Fibroblast of peridontal ligament (primary cell): ENCODE measurements around the gene OR8A1.

Source experiments
- DNase-seq: peaks from one replicate; pipeline ENCODE4 v3.0.0-alpha.2; 2010; ENCODE audit errors: extremely low read depth

Gene OR8A1

DNA sequence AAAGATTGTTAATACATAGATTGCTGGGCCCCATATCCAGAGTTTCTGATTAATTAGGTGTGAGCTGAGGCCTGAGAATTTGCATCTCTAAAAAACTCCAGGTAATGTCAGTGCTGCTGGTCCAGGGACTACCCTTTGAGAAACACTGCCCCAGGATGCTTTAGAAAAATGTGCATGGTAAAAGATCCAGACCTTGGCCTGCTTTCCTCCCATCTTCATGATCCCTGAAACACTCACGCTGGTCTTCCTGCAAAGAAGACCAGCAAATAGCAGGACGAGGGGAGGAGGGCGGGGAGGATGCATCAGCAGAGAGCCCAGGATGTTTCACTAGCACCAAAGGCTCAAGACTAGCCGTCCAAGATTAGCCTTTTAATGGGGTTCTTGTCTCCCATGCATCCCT is at the start of gene OR8A1:
Gene OR8A1 (plus strand): TSS at position 301 of the 400 bp plus-strand sequence. CDS start 123 bp downstream, outside the sequence.
- DNase-seq: no peak

DNA sequence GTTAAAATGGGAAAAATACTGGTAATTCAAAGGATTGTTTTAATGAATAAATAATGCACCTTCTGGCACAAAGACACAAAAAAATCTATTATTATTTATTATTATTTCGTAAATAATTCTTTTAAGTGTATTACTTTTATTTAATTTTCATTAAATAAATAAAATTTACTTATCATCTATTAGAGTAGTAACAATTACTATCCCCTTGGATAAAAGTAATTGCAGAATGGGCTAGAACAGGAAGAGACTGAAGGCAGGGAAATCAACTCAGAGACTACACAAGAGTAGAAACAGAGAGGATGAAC is 49.3 kb upstream of the OR8A1 start:
- DNase-seq: no peak

DNA sequence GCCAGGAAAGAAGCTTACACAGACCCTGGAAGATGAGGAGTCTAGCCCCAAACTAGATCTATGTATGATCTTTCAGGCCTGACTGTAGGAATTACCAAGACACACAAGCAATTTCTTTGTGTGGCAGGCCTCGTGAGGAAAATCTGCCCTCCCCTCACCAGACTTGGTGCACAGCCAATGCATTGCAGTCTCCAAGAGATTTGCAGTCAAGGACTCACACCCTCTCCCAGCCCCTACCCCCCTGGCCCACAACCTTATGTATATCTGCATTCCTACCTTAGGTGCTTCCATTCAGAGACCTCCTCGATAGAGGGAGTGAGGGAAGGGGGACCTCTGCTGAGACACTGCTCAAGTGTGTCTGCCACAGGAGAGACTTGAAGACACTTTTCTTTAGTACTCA is 36.2 kb upstream of the OR8A1 start:
- no peak for DNase-seq

DNA sequence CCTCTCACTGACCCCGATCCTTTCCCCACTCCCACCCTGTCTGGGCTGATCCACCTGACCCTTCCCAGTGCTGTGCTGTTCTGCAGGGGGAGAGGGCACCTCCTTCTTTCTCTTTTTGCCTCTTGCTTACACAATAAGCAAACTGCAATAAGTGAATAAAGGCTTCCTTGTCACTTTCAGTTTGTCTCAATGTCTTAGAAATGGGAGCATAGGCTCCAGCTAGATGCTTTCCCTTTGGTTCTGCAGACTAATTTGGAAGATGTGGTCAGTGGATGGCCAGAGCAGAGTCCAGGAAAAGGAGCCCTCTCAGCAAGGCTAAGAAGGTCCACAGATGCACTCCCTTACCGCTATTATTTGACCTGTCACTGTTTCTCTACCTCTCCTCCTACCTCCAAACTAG is 35.7 kb upstream of the OR8A1 start:
- no peak for DNase-seq

DNA sequence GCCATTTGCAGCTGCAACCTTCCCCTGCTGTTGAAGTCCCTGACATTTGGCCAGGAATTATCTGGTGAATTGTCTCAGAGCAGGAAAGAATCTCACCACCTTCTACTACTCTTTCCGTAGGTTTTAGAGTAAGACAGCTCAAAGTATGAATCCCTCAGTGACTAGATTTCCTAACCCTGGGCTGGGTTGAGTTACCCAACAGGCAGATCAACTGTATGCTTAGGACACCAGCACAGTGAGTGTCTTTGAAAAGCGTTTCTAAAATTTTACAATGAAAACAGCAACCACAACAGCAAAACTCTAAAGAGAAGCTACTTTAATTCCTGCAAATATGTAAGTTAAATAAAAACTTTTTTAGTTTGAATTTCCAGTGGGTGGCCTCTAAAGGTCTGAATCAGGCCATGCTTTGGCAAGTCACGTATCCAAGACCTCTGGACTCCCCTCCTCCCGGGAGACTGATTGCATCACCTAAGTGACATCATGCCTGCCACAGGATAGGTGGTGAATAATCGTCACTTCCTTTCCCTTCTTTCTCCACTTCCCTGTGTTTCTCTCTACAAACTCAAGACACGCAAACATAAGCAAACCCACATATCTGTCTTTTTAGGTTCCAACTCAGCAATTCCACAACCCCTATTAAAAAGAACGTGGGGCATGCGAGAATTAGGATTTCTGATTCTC is 34.1 kb upstream of the OR8A1 start:
- DNase-seq: no peak

DNA sequence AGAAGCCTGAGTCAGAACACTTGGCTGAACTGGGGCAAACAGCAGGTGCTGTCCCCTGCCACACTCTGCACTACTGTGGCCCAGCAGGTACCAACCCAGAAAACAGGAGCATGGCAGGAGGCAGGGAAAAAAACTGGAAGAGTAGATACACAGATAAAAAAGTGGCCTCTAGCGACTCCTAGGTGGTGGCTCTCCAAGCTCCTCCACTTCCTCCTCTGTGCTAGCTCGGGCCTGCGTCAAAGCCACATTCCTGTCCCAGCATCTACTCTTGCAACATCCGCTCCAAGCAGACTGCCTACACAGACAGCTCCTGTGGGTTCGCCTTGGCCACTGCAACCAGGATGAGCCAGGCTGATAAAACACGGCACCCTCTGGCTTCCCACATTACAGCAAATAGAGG is 33.3 kb upstream of the OR8A1 start:
- no peak for DNase-seq

DNA sequence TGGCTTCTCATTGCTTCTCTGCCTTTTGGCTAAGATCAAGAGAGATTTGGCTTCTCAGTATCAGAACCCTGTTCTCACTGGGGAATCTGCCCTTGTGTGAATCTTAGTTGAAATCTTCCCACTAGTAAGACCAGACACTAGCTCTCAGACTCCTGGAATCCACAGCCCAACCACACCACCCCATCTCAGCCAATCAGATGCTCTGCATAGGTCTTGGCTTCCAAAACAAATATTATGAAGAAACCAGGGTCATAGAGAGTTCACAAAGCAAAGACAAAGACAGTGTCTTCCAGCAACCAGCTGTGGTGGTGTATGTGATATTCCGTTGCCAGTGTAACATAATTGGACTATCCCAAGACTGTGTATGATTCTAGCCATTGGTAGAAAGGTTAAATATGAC is 31.8 kb upstream of the OR8A1 start:
- DNase-seq: peak; percentile 60

DNA sequence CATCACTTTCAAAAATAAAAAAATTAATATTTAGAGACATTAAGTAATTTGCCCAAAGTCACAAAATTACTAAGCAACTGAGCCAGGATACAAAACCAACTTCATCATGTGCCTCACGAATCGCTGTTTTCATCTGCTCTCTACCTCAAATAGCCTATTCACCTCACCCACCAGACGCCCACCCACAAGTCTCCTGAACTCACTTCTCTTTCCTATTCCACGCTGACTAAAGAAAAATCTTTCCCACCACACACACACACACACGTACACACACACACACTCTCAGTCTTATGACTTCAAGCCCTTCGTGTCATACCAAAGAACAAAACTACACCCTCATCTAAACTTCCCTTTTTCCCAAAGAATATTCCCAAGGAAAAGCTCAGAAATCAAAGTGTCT is 28.6 kb upstream of the OR8A1 start:
- DNase-seq: no peak

DNA sequence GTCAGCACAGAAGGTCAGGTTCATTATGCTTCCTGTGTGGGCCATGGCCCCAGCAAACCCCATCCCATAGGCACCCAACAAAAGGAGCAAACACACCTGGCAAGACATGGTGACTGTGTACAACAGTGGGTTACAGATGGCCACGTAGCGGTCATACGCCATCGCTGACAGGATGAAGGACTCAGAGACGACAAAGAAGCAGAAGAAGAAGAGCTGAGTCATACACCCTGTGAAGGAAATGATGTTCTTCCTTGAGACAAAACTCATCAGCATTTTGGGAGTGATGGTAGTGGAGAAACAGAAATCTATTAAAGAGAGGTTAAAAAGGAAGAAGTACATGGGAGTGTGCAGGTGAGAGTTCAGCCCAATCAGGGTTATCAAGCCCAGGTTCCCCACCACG is 26.7 kb upstream of the OR8A1 start:
- no peak for DNase-seq

DNA sequence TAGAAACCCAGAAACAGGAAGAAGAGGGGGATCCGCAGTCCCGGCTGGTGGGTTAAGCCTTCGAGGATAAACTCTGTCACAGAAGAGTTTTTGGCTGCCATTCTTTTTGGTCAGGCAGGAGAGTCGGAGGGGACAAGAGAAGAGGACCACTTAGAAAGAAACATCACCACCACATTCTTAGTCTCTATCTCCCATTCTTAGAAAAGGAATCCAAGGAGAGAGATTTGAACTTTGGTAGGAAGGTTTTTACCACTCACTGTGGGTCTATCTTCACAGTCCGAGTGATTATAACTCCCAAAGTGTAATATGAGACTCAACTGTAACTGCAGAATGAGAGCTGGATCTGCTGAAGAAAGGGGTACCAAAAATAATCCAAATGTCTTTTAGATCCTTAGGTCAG is 26.2 kb upstream of the OR8A1 start, which contains the start of gene OR8B12:
Gene OR8B12 (minus strand): TSS at position 101 of the 400 bp plus-strand sequence. CDS start 0 bp downstream, at position 101.
- DNase-seq: no peak

DNA sequence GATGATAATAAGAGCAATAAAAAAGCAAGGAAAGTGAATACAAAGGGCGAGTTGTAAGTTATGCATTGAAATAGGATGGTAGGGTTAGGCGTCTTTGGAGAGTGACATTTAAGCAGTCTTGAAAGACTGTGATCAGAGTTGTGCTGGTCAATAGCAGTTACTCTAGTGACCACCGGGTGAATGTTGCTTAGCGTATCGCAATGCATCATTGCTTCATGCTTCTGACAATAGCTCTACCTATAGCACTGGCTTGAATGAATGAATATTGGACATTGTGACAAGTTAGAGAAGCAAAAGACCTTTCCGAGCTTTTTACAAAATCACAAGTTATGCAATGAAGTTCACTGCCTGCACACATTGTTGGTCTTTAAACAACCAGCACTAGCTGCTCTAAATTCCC is 18.6 kb upstream of the OR8A1 start:
- DNase-seq: no peak

DNA sequence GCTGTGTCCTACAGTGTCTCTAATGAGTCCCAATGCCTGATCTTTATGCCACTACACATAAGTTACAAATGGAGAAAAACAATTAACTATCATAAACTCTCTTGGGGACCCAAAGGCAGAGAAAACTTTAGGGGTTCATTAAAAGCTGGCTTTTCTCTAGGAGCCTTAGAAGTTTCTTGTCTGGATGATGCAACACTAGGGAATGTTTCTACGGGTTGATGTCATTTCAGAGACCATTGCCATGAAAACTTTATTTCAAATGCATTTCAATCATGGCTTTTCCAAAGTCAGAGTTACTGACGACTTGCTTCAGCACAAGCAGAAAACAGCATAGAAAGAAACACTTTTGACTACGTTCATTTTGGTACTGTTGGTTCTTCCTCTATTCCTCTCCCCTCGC is 17.8 kb upstream of the OR8A1 start:
- DNase-seq: no peak

DNA sequence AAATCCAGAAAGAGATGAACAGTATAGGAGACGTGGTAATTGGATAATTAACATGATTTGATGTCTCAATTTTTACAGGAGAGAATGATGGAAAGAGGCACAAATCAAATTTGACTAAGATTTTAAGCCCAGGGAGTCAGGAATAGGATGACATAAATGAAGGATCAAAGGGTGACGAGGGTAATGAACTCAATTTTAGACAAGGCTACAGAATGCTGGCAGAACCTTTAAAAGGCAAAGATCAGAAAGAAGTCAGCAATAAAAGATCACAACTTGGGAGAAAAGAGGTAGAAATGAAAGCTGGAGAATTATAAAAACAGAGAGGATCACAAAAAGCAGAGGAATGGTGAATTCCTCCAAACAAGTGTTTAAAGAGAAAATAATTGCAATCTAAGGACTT is 13.0 kb upstream of the OR8A1 start:
- DNase-seq: no peak

DNA sequence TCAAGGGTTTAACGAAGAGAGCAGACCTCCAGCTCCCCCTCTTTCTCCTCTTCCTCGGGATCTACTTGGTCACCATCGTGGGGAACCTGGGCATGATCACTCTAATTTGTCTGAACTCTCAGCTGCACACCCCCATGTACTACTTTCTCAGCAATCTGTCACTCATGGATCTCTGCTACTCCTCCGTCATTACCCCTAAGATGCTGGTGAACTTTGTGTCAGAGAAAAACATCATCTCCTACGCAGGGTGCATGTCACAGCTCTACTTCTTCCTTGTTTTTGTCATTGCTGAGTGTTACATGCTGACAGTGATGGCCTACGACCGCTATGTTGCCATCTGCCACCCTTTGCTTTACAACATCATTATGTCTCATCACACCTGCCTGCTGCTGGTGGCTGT is 363 bp downstream of the OR8A1 start:
- DNase-seq: no peak

DNA sequence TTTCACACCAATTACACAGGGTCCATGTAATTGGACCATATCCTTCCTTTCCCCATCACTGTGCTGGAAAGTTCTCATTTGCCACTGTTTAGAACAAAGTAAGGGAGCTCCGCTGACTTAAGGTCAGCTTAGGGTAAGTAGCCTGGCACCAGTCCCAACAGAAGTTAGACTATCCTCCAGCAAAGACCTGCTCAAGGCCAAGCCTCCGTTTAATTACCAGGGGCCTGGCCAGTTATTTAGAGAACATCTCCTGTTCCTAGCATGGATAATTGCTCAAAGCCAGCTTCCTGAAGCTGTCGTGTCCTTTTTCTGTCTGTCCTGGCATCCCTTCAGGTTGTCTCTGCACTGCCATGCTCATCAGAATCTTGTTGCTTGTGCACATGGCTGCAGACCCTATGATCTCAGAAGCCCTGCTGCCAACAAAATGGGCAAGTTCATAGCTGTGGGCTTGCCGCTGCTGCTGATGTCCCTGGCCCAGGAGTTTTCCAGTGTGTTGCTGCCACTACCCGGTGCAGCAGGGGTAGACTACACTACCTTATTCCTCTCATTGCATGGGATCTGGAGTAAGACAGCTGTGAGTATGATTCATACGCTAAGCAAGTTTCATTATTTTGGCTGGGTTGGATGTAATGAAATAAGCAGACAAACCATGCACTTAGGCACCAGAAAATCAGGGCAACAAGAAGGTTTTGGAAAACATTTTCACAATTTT is 8.1 kb downstream of the OR8A1 start:
- DNase-seq: peak; percentile 5

DNA sequence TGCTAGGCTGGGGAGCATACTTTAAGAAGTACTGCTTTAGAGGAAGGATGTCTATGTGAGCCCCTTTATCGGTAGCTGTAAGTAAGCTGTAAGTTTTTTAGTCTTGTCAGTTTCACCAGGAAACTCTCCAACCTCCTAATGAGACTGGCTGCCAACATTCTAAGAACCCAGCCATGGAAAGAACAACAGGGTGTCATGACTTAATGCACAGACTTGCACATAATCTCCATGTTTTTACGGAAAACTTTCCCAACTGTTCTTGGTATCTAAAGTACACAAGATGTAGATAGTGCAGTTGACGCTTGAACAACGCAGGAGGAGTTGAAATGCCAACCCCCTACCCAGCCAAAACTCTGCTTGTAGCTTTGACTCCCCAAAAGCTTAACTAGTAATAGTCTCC is 9.0 kb downstream of the OR8A1 start:
- no peak for DNase-seq

DNA sequence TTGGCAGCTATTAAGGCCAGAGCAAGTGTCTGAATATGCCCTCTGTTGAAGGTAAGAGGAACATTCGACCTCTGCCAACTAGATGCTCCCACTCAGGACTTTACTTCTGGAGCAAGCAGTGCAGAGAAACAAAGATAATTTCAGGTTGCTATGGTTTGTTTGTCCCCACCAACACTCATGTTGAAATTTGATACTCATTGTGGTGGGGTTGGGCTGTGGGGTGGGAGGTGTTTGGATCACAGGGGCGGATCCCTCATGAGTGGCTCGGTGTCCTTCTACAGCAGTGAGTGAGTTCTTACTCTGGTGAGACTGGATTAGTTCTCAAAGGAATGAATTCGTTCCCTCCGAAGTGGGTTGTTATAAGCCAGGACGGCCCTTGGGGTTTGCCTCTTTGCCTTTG is 12.0 kb downstream of the OR8A1 start:
- DNase-seq: no peak

DNA sequence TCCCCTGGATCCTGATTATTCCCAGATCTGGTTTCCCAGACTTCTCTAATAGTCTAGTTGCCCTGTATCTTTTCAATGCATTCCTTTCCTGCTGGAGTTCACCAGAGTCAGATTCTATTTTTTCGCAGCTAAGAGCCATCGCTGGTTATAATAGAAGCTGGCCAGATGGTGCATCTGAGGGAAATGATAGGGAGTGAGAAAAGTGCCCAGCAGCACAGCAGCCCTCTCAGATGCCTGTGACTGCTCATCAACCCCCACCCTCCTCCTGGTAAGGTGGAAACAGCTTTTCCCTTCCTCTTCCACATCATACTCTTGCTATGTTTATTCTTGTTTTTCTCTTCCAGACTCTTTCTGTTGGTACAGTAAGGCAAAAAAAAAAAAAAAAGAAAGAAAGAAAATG is 12.8 kb downstream of the OR8A1 start:
- DNase-seq: no peak

DNA sequence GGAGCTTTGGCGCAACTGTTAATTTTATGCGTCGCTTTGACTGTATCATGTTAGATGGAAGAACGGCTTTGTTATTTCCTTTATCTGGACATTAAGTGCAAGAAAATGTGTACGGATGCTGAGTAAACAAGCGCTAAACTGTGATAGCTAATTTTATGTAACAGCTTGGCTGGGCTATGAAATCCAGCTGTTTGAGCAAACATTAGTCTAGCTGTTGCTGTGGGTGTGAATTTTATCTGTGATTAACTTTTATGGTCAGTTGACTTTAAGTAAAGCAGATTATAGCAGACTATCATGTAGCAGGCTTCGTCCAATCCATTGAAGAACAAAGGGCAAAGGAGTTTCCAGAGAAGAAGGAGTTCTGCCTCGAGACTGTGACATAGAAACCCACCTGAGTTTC is 14.0 kb downstream of the OR8A1 start:
- DNase-seq: no peak

DNA sequence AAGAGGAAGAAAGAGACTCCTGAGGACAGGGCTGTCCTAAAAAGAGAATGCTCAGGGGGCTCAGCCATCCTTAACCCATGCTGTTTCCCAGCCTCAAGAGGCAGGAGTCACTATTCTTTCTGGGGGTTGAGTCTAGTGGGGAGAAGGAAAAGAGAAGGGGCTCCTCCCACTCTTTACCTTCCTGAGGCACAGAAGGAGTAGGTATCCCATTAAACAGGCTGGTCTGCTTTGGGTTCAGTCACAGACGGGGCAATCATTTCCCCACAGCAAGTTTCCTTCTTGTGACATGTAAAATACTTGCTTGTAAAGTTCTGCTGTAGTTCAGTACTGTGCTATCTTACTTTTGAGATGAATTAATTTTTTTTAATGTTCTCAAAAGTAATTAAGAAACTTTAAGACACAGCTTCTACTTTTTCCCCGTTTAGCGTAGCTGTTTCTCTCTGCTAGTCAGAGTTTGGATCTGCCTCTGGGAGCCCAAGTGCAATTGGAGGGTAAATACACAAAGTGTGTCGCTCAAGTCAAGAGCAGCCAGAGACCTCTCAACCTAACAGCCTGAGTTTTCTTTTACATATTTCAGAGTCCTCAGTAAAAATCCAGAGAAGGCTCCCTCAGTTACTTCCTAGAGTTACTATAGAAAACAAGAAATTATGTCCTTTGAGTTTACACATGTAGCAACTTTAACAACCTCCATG is 15.0 kb downstream of the OR8A1 start:
- DNase-seq: no peak

DNA sequence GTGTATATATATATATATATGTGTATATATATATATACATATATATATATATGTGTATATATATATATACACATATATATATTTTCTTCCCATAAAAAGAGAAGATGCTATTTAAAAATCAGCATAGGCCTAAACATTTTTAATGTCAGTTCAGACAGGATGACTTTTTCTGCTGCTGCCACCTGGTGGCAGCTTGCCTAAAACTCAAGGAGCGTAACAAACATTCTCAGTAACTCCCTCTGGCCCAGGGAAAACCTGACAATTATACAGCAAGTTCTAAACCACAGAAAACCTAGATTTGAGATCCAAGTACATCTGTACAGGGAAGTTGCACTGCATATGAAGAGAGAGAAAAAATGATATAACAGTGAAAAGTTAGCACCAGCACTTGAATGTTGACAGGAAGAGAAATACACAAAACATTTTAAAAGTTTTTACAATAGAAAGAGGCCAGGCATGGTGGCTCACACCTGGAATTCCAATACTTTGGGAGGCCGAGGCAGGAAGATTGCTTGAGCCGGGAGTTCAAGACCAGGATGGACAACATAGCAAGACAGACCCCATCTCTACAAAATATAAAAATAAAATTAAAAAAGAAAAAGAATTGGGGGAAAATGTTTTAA is 16.6 kb downstream of the OR8A1 start:
- peak; percentile 75 for DNase-seq

DNA sequence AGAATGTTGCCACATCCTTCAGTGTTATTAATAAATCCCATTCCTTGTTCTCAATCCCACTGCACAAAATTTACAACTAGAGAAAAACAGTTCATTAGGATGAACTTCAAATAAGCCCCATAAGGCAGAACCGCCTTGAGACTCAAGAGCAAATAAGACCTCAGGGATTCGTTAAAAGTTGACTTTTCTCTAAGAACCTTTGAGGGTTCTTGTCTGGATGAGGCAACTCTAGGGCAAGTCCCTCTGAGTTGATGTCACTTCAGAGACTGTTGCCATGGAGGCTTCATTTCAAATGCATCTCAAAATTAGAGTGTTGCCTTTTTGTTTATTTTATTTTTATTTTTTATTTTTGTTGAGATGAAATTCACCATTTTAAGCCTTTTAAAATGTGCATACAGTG is 21.6 kb downstream of the OR8A1 start:
- no peak for DNase-seq

DNA sequence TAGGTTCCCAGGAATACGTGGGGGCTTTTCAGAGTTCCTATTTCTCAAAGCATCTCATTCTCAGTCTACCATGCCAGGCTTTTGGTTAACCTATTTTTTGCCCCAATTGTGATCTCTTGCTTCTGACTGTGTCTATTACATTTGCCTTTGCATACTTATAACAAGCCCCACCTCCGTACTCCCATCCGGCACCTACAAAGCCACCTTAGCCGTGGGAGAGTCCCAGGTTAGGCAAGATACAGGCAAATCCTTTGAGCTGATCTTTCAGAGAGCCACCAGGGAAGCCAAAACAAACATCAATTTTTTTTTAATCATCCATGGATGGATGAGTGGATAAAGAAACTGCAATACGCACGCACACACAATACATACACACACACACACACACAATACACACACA is 22.8 kb downstream of the OR8A1 start:
- no peak for DNase-seq
